HepG2 (cell line): ENCODE results near the gene TAMALIN. TPM values are rescaled to one million over a fixed set of nuclear protein-coding genes. Genes with fewer than 3 reads are reported as not detected.

Source experiments
- ATAC-seq: fragments of 200-7000 bp; cut with Tn5 transposase; 3 replicates; pipeline ENCODE4 v1.9.1; 2020; ENCODE audit warnings: mild to moderate bottlenecking, moderate library complexity
- BruUV-seq: library from RNA; stranded (reverse); fragments of 400-500 nt; replicated peaks from 2 replicates; lab custom pipeline; 2021; lab: Mats Ljungman, UMichigan
- CTCF ChIA-PET: fragments of 300-600 bp; formaldehyde crosslinking; extraction: SDS; loops from one replicate; lab custom pipeline; 2021; ENCODE audit warnings: low total read pairs, inconsistent platforms, low intra/inter-chr PET ratio; lab: Yijun Ruan, JAX
- POLR2A ChIA-PET: fragments of 350-600 bp; sonication (Branson Sonifier 250); formaldehyde crosslinking; loops from one replicate; lab custom pipeline; 2020; ENCODE audit warnings: antibody characterized with exemption, inconsistent platforms; lab: Yijun Ruan, JAX
- DNase-seq: peaks from one replicate; pipeline ENCODE4 v3.0.0-alpha.2; 2015; ENCODE audit warnings: low spot score
- FAIRE-seq: peaks from 3 replicates; lab custom pipeline; 2011; peaks lifted over from hg19 to GRCh38; lab: Jason Lieb, UNC
- H2AFZ ChIP-seq: one replicate; pipeline ENCODE4 v1.6.1; 2011; ENCODE audit warnings: low read length, inconsistent platforms
- H3K27ac ChIP-seq: fragments of 300-600 bp; 3 replicates; pipeline ENCODE4 v1.8.0; 2011; ENCODE audit warnings: mixed run types, mild to moderate bottlenecking, mixed read lengths, low read length, inconsistent platforms; ENCODE audit not compliant: insufficient read depth; ENCODE audit errors: extremely low read length
- H3K27me3 ChIP-seq, 2 experiments: fragments of 200-600 bp in 1 of 2; 2 replicates in 1 of 2; 3 replicates in 1 of 2; pipeline versions ENCODE4 v1.6.0 to v1.8.0; 2011; ENCODE audit warnings: low read length in 2 of 2, mild to moderate bottlenecking in 2 of 2, moderate library complexity in 2 of 2, inconsistent platforms in 1 of 2; ENCODE audit not compliant: insufficient read depth in 2 of 2, control insufficient read depth in 1 of 2
- H3K36me3 ChIP-seq, 2 experiments: fragments of 200-600 bp in 1 of 2; replicated peaks in 1 of 2; 2 replicates in 1 of 2; 3 replicates in 1 of 2; pipeline versions ENCODE4 v1.5.1 to v1.8.0; 2011; ENCODE audit warnings: low read length in 2 of 2, inconsistent platforms in 1 of 2; ENCODE audit not compliant: insufficient read depth in 2 of 2, control insufficient read depth in 1 of 2
- H3K4me1 ChIP-seq: 2 replicates; pipeline ENCODE4 v1.5.1; 2012; ENCODE audit warnings: low read length, inconsistent platforms; ENCODE audit not compliant: insufficient read depth
- H3K4me2 ChIP-seq: 2 replicates; pipeline ENCODE4 v1.6.0; 2011; ENCODE audit warnings: low read depth, low read length, inconsistent platforms
- H3K4me3 ChIP-seq, 3 experiments: fragments of 200-600 bp in 1 of 3; sonication (generic), shearing (Covaris generic) in 1 of 3; replicated peaks in 1 of 3; 2 replicates each; pipeline ENCODE4 v1.5.1; 2011 to 2016; ENCODE audit warnings: low read length in 3 of 3, inconsistent platforms in 2 of 3, low read depth in 2 of 3, mild to moderate bottlenecking in 2 of 3, control low read depth in 1 of 3, mixed read lengths in 1 of 3; ENCODE audit not compliant: insufficient read depth in 1 of 3
- H3K79me2 ChIP-seq: one replicate; pipeline ENCODE4 v1.6.1; 2011; ENCODE audit warnings: low read length, inconsistent platforms; ENCODE audit not compliant: insufficient read depth
- H3K9ac ChIP-seq: 2 replicates; pipeline ENCODE4 v1.6.0; 2011; ENCODE audit warnings: mild to moderate bottlenecking, low read depth, low read length, inconsistent platforms; ENCODE audit not compliant: insufficient read depth
- H3K9me3 ChIP-seq: 2 replicates; pipeline ENCODE4 v1.5.1; 2012; ENCODE audit warnings: mild to moderate bottlenecking, low read length
- H4K20me1 ChIP-seq: 2 replicates; pipeline ENCODE4 v1.6.0; 2011; ENCODE audit warnings: inconsistent platforms, mild to moderate bottlenecking, low read length, moderate library complexity; ENCODE audit not compliant: insufficient read depth
- FOXC1 ChIP-seq: sonication (generic); formaldehyde crosslinking; IDR thresholded peaks from 2 replicates; pipeline ENCODE4 v1.8.0; 2022; ENCODE audit warnings: mild to moderate bottlenecking, missing genetic modification reagents, borderline replicate concordance
- JUN ChIP-seq: sonication (generic); formaldehyde crosslinking; IDR thresholded peaks from 2 replicates; pipeline ENCODE4 v1.4.0; 2020; ENCODE audit warnings: mild to moderate bottlenecking, missing genetic modification reagents
- MTF1 ChIP-seq: sonication (generic); formaldehyde crosslinking; IDR thresholded peaks from 2 replicates; pipeline ENCODE4 v1.5.0; 2020; ENCODE audit warnings: missing genetic modification reagents
- SMC3 ChIP-seq: IDR thresholded peaks from 2 replicates; pipeline ENCODE4 v1.6.1; 2011; ENCODE audit warnings: low read length, improper control_type of control experiment
- SOX5 ChIP-seq: IDR thresholded peaks from 2 replicates; pipeline ENCODE4 v1.6.1; 2016; ENCODE audit warnings: borderline replicate concordance
- ZBTB21 ChIP-seq: sonication (generic); formaldehyde crosslinking; IDR thresholded peaks from 2 replicates; pipeline ENCODE4 v1.4.0; 2020; ENCODE audit warnings: missing genetic modification reagents
- ZHX2 ChIP-seq, 2 experiments: sonication (generic) in 1 of 2; formaldehyde crosslinking in 1 of 2; IDR thresholded peaks; 2 replicates each; pipeline versions ENCODE4 v1.6.1 to v1.9.0; 2014 to 2022; ENCODE audit warnings: antibody characterized with exemption in 1 of 2, borderline replicate concordance in 1 of 2, inconsistent platforms in 1 of 2, low read depth in 1 of 2, missing genetic modification reagents in 1 of 2
- ZNF563 ChIP-seq: sonication (generic); formaldehyde crosslinking; IDR thresholded peaks from 2 replicates; pipeline ENCODE4 v1.8.0; 2022; ENCODE audit warnings: mild to moderate bottlenecking, moderate library complexity, missing genetic modification reagents
- ZNF605 ChIP-seq: sonication (generic); formaldehyde crosslinking; IDR thresholded peaks from 2 replicates; pipeline ENCODE4 v1.8.0; 2022; ENCODE audit warnings: mild to moderate bottlenecking, missing genetic modification reagents
- ZNF619 ChIP-seq: sonication (generic); formaldehyde crosslinking; IDR thresholded peaks from 2 replicates; pipeline ENCODE4 v1.4.0; 2020; ENCODE audit warnings: mild to moderate bottlenecking, missing genetic modification reagents
- ZNF7 ChIP-seq: IDR thresholded peaks from 2 replicates; pipeline ENCODE4 v1.6.1; 2016; ENCODE audit warnings: missing biosample characterization, missing genetic modification reagents
- ZNF816 ChIP-seq: sonication (generic); formaldehyde crosslinking; IDR thresholded peaks from 2 replicates; pipeline ENCODE4 v1.8.0; 2022; ENCODE audit warnings: missing genetic modification reagents, mild to moderate bottlenecking, borderline replicate concordance
- WGBS: methylation state at CpG from one replicate; pipeline ENCODE4 v1.1.6; 2017; ENCODE audit warnings: low lambda C conversion rate; 5-methylcytosine and 5-hydroxymethylcytosine counted together
- in situ Hi-C: cut with HindIII; loops from 2 replicates; pipeline ENCODE4 v1.10.0; 2017; ENCODE audit warnings: low pct_unique_long_range_greater_than_20kb; ENCODE audit not compliant: extremely low pct_ligation_motif_present
- intact Hi-C: fragments of 100-400 bp; cut with micrococcal nuclease; formaldehyde crosslinking; loops from one replicate; pipeline ENCODE4 v1.10.0; 2022; ENCODE audit not compliant: unreplicated experiment
- polyA plus RNA-seq, 8 experiments: library from polyadenylated mRNA; depleted of rRNA in 3 of 8; stranded (reverse) in 7 of 8; unstranded in 1 of 8; fragments of >200 nt; fragmentation: Illumina TruSeq in 4 of 8; extraction: Trizol in 4 of 8; gene quantifications; 2 replicates each; pipeline versions ENCODE4 v1.2.1 to v1.2.3, GENCODE V29; 2011 to 2016; ENCODE audit warnings: low read depth in 4 of 8, missing spikeins in 1 of 8, mixed read lengths in 1 of 8; ENCODE audit not compliant: insufficient read depth in 1 of 8
- total RNA-seq, 5 experiments: library from RNA; depleted of rRNA; stranded (reverse); fragments of >200 nt; fragmentation: Illumina TruSeq; extraction: Trizol; gene quantifications; 2 replicates each; pipeline ENCODE4 v1.2.3, GENCODE V29; 2016; ENCODE audit warnings: low read depth in 1 of 5
- TF ChIP-seq, protein P1 (sequence below): sonication (generic); formaldehyde crosslinking; IDR thresholded peaks from 2 replicates; pipeline ENCODE4 v1.4.0; 2020; ENCODE audit warnings: low read depth, mild to moderate bottlenecking, missing genetic modification reagents
- TF ChIP-seq, protein P2 (sequence below): sonication (generic); formaldehyde crosslinking; IDR thresholded peaks from 2 replicates; pipeline ENCODE4 v1.8.1; 2023; ENCODE audit warnings: mild to moderate bottlenecking, missing genetic modification reagents
- TF ChIP-seq, protein P3 (sequence below): sonication (generic); formaldehyde crosslinking; IDR thresholded peaks from 2 replicates; pipeline ENCODE4 v1.5.0; 2020; ENCODE audit warnings: missing genetic modification reagents

TAMALIN gene
- total and polyA plus RNA-seq, 2 of the 13 experiments (the other 11 are each of a cell fraction or from before 2014, with no cell fraction given) = 2.9 to 10.9 TPM

DNA sequence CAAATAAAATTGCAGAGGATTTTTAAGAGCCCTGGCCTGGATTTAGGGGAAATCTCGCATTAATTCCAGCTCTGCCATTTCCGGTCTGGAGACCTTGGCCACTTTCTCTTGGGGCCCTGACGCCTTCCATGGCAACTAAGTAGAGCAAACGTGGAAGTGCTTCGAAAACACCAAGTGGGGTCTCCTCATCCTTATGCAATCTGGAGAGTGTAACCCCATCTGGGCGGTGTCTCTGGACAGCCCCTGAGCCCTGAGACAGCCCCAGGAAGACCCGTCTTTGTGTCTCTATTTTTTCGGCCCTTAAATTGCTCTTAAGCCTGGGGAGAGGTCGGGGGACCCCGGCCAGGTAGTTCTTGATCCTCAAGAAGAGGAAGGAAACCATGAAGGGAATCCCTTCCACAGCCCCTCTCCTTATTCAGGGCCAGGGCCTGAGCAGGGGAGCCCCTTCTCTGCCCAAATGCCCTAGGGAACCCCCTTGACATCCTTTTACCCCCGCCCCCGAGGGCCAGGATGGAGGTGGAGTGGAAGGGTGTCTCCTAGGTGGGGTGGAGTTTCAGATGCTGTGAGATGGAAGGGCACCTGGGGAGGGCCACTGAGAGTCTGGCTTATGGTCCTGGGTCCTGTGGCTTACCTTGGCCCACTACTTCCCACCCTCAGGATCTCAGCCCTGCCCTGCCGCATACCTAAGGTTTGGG lies 26.8 kb downstream of the TAMALIN start:
- no peaks in the 10 kb centered on the region for H3K79me2 ChIP-seq
- intact Hi-C loops = no loop called here
- peak overlapping the region; percentile 13 to 51 (median 37); a peak in 3 of 6 replicates for H3K4me3 ChIP-seq
- peaks cover 3 to 44% of the 10 kb centered on the region in 2 experiments; a peak in 4 of 5 replicates for H3K27me3 ChIP-seq
- no peak for FAIRE-seq
- CTCF ChIA-PET = no interaction called here
- no peak for ATAC-seq
- in situ Hi-C loops = no loop called here
- H3K4me1 ChIP-seq = peaks cover 42% of the 10 kb centered on the region
- peak overlapping the region; percentile 64; the same call in 1 of the 2 replicates for H3K9ac ChIP-seq
- H3K9me3 ChIP-seq = no peaks in the 10 kb centered on the region
- no peak overlapping the region for H2AFZ ChIP-seq
- POLR2A ChIA-PET = interaction anchor here (0.6 to 2.4 kb wide), 12 partner anchors 10 to 90 kb away, joined by 3 to 34 read pairs (median 5); partner anchors contain the start of genes ATG101 and NR4A1
- no peaks in the 10 kb centered on the region for H4K20me1 ChIP-seq
- TSS peak; percentile 97 for BruUV-seq
- no peaks in the 10 kb centered on the region for H3K36me3 ChIP-seq
- peak overlapping the region; percentile 68 for H3K4me2 ChIP-seq
- H3K27ac ChIP-seq = no peak overlapping the region
- 63% methylated on average over 8 of the region's 13 CpGs for WGBS
- DNase-seq = no peak
- TF ChIP-seq ZNF816 (CRISPR knock-in tag) (no peak), MTF1 (CRISPR knock-in tag) (no peak), ZNF619 (CRISPR knock-in tag) (no peak), ZBTB21 (CRISPR knock-in tag) (no peak), ZNF563 (no peak), SOX5 (CRISPR knock-in tag) (no peak), ZHX2 (IDR thresholded peaks at IDR 0.05; ENCODE audit: low read depth) (no peak), ZHX2 (CRISPR knock-in tag; IDR thresholded peaks at IDR 0.05; ENCODE audit: borderline replicate concordance) (no peak), ZNF605 (CRISPR knock-in tag) (no peak), SMC3 (no peak), FOXC1 (CRISPR knock-in tag) (no peak), ZNF7 (CRISPR knock-in tag) (no peak), JUN (CRISPR knock-in tag) (no peak)
- TF ChIP-seq, protein P1, sequence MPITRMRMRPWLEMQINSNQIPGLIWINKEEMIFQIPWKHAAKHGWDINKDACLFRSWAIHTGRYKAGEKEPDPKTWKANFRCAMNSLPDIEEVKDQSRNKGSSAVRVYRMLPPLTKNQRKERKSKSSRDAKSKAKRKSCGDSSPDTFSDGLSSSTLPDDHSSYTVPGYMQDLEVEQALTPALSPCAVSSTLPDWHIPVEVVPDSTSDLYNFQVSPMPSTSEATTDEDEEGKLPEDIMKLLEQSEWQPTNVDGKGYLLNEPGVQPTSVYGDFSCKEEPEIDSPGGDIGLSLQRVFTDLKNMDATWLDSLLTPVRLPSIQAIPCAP (CRISPR knock-in tag) = no peak
- TF ChIP-seq, protein P2, sequence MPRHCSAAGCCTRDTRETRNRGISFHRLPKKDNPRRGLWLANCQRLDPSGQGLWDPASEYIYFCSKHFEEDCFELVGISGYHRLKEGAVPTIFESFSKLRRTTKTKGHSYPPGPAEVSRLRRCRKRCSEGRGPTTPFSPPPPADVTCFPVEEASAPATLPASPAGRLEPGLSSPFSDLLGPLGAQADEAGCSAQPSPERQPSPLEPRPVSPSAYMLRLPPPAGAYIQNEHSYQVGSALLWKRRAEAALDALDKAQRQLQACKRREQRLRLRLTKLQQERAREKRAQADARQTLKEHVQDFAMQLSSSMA = no peak
- TF ChIP-seq, protein P3, sequence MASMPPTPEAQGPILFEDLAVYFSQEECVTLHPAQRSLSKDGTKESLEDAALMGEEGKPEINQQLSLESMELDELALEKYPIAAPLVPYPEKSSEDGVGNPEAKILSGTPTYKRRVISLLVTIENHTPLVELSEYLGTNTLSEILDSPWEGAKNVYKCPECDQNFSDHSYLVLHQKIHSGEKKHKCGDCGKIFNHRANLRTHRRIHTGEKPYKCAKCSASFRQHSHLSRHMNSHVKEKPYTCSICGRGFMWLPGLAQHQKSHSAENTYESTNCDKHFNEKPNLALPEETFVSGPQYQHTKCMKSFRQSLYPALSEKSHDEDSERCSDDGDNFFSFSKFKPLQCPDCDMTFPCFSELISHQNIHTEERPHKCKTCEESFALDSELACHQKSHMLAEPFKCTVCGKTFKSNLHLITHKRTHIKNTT (CRISPR knock-in tag) = no peak
